Measurements from ENCODE around the gene IQCN.

- TF ChIP-seq CTCF (conservative IDR thresholded peaks at IDR 0.05; ENCODE audit: low read length) (no peak), EZH2phosphoT487 (IDR thresholded peaks at IDR 0.05; ENCODE audit: borderline replicate concordance, low read depth, low read length) (no peak)
These were observed 18.8 kb upstream of the IQCN start for GRCh38 chr19:18292810-18293641.
